Left ventricle myocardium inferior (tissue), 1 donor: Measurements from ENCODE around the gene CORO2B. TPM values are rescaled to one million over a fixed set of nuclear protein-coding genes. Genes with fewer than 3 reads are reported as not detected.

Source experiments
- DNase-seq: peaks from one replicate; pipeline ENCODE4 v3.0.0-alpha.2; 2020
- H3K27ac ChIP-seq: fragments of 200-600 bp; replicated peaks from 2 replicates; pipeline ENCODE4 v1.8.0; 2021
- H3K27me3 ChIP-seq: fragments of 200-600 bp; 2 replicates; pipeline ENCODE4 v1.8.0; 2021; ENCODE audit warnings: low read depth
- H3K36me3 ChIP-seq: fragments of 200-600 bp; 2 replicates; pipeline ENCODE4 v1.8.0; 2021
- H3K4me1 ChIP-seq: fragments of 200-600 bp; 2 replicates; pipeline ENCODE4 v1.8.0; 2021
- H3K4me3 ChIP-seq: fragments of 200-600 bp; 2 replicates; pipeline ENCODE4 v1.8.0; 2021; ENCODE audit warnings: mild to moderate bottlenecking, moderate library complexity
- H3K9me3 ChIP-seq: fragments of 200-600 bp; replicated peaks from 2 replicates; pipeline ENCODE4 v1.8.0; 2021
- intact Hi-C: fragments of 100-400 bp; cut with micrococcal nuclease; formaldehyde crosslinking; loops from one replicate; pipeline ENCODE4 v1.11.0; 2022
- total RNA-seq: library from RNA; stranded (reverse); fragmentation: NEBNext Ultra II Directional; extraction: Animal tissue kit (Norgen Biotek cat#: 25700); gene quantifications from one replicate; pipeline ENCODE4 v1.2.1, GENCODE V29; 2021
- TF ChIP-seq, protein P1 (sequence below): fragments of 200-600 bp; IDR thresholded peaks from 2 replicates; pipeline ENCODE4 v1.8.0; 2021; ENCODE audit warnings: antibody characterized with exemption, mild to moderate bottlenecking, borderline replicate concordance
- donor health status: DM: no; HTN: yes; CAD: no; lungs with severe emphysema.

The CORO2B gene
- total RNA-seq, 1 donor from 2014 or later: 5.0 TPM

DNA sequence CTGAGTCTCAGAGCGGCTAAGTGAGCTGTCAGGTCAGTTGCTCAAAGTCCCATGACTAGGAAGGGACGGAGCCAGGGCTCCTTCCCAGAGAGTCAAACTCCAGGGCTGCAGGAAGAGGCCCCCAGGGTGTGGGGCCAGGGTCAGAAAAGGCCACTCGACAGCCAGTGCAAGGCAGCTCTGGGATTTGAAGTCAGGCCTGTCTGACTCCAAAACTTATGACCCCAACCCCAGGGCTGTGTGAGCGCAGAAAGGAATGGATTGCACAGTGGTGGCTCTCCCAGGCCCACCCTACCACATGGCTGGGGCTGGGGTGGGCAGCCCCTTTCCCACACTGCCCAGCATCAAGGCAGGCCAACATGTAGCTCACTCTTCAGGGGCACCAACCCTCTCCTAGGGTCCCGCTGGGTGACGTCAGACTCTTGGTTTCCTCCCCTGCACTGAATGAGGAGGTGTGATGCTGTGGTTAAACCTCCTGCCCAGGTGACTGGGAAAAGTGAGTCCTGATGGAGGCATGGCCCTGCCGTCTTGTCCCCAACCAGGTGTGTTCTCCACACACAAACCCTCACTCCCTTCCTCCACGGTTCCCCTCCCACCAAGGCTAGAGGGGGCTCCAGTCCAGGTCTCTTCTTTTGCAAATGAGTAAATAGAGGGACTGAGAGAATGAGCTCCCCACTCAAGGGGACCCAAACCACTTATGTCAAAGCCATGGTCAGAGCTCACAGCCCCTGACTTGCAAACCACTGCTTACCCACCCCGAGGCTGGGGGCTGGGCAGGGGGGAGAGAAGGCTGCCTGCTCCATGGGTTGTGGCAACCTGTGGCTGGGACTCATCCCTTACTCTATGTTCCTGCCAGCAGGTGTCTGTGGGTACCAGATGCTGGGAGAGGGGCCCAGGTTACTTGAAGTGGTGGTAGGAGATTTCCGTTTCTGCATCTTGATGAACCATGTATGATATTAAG is 23.8 kb upstream of the CORO2B start:
- TF ChIP-seq, protein P1, sequence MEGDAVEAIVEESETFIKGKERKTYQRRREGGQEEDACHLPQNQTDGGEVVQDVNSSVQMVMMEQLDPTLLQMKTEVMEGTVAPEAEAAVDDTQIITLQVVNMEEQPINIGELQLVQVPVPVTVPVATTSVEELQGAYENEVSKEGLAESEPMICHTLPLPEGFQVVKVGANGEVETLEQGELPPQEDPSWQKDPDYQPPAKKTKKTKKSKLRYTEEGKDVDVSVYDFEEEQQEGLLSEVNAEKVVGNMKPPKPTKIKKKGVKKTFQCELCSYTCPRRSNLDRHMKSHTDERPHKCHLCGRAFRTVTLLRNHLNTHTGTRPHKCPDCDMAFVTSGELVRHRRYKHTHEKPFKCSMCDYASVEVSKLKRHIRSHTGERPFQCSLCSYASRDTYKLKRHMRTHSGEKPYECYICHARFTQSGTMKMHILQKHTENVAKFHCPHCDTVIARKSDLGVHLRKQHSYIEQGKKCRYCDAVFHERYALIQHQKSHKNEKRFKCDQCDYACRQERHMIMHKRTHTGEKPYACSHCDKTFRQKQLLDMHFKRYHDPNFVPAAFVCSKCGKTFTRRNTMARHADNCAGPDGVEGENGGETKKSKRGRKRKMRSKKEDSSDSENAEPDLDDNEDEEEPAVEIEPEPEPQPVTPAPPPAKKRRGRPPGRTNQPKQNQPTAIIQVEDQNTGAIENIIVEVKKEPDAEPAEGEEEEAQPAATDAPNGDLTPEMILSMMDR: no peak
- H3K27ac ChIP-seq: no peak overlapping the region
- no peak overlapping the region for H3K4me3 ChIP-seq
- H3K9me3 ChIP-seq: no peaks in the 10 kb centered on the region
- peaks cover 17% of the 10 kb centered on the region for H3K4me1 ChIP-seq
- no peak for DNase-seq
- intact Hi-C loops: loop anchor here (5.0 kb wide), 2 partner anchors 117 to 322 kb away; no protein-coding TSS in a partner anchor
- no peaks in the 10 kb centered on the region for H3K36me3 ChIP-seq
- H3K27me3 ChIP-seq: no peaks in the 10 kb centered on the region

DNA sequence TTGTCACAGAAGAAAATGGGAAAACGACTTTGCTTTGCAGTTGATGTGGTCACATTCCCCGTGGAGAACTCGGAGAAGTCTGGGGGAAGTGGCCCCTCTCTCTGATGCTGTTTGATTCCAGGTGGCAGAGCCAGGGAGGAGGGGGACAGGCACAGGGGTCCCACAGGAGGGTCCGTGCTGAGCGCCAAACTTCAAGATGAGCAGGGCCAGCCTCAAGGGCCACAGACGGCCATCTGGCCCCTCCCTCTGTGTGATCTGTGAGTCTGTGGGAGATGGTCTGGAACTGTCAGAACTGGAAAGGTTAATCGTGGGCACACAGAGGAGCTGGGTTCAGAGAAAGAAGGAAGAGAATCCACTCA is 23.1 kb upstream of the CORO2B start:
- H3K36me3 ChIP-seq: no peaks in the 10 kb centered on the region
- DNase-seq: no peak
- H3K9me3 ChIP-seq: no peaks in the 10 kb centered on the region
- intact Hi-C loops: loop anchor here (5.0 kb wide), 1 partner anchor 117 kb away; no protein-coding TSS in a partner anchor
- H3K4me1 ChIP-seq: peaks cover 20% of the 10 kb centered on the region
- no peaks in the 10 kb centered on the region for H3K27me3 ChIP-seq
- TF ChIP-seq, protein P1: no peak
- no peak overlapping the region for H3K4me3 ChIP-seq
- no peak overlapping the region for H3K27ac ChIP-seq

DNA sequence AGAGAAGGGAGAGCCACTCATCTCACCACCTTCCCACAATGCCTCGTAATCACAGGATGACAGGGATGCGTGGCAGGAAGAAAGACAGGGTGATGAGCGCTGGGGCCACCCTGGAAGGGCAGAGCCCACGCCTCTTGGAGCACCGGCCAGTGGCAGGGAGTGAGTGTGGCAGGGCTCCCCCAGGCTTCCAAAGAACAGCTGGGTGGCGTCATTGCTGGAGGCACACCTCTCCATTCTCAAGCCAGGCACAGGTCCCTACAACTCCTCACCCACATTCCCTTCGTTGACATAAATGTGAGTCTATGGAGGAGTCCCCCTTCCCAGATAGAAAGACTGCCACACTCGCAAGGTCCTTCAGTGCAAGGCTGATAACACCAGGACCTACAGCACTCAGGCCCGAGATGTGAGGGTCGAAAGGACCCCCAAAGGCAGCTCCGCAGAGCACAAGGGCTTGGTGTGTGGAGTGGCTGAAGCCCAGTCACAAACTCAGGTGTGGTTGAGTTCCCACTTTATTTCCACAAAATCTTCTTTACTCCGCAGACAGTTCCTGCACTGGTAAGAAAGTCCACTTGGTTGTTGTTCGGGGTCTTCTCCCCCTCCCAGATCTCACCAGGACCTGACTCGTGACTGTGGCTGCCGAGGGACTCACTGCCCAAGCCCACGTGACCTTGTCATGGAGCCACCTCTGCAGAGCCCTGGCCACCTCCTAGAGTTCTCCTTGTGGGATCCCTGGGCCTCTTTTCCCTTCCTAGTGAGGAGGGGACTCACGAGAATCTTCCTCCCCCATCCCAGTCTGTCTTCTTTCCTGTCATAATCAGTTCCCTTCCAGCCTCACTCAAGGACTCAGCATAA is 22.4 kb upstream of the CORO2B start:
- Histone ChIP-seq H3K4me3 (no peak overlapping the region), H3K27ac (no peak overlapping the region), H3K36me3 (no peaks in the 10 kb centered on the region), H3K9me3 (no peaks in the 10 kb centered on the region), H3K27me3 (peaks cover 5% of the 10 kb centered on the region), H3K4me1 (peaks cover 20% of the 10 kb centered on the region)
- TF ChIP-seq, protein P1: no peak
- no peak for DNase-seq
- intact Hi-C loops: loop anchor here (5.0 kb wide), 1 partner anchor 116 kb away; no protein-coding TSS in a partner anchor

DNA sequence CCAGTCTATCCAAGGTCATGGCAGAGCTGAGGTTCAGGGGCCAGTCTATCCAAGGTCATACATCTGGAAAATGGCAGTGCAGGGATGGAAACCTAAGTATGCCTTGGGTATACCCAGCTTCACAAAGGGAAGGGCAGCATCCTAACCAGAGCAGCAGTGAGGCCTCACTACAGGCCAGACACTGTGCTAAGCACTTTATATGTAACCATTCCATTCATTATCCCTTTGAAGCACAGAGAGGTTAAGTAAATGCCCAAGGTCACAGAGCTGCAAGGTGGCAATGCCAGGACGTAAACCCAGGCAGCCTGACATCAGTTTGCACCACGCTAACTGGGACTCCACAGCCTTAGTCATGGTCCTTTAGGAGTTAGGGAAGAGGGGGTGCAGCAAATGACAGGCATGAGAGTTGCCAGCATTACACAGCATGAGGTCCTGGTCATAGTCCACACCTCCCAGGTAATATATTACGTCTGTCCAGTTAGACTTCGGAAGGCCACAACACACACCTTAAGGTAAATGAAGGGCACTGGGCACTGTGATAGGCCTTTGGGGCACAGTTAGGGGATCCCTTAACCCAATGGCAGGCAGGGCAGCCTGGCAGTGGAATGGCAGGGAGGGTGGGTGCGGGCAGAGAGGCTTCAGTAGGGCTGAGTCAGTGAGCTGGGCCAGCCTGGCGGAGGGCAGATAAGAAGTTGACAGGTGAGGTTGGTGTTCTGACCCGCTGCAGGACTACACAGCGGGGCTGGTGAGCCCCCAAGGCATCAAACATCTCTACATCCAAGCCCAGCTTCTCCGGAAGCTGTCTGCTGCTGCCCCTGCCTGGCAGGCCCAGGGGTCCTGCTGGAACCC is 21.1 kb upstream of the CORO2B start:
- H3K4me1 ChIP-seq: peaks cover 19% of the 10 kb centered on the region
- H3K4me3 ChIP-seq: no peak overlapping the region
- H3K27me3 ChIP-seq: peaks cover 6% of the 10 kb centered on the region
- intact Hi-C loops: loop anchor here (5.0 kb wide), 1 partner anchor 115 kb away; no protein-coding TSS in a partner anchor
- DNase-seq: no peak
- no peaks in the 10 kb centered on the region for H3K9me3 ChIP-seq
- no peaks in the 10 kb centered on the region for H3K36me3 ChIP-seq
- TF ChIP-seq, protein P1: no peak
- H3K27ac ChIP-seq: no peak overlapping the region
